Stimulated activated CD8-positive, alpha-beta memory T cell treated with anti-CD3 and anti-CD28 coated beads, Interleukin-12 subunit alpha, Interleukin-12 subunit beta, amount 100 ng/mL, for 4 hours (primary cell): Measurements from ENCODE around the gene PEX11B.

Experiments used
- DNase-seq: peaks from one replicate; pipeline ENCODE4 v3.0.0-alpha.2; 2020; ENCODE audit warnings: low read depth

The PEX11B gene

DNA sequence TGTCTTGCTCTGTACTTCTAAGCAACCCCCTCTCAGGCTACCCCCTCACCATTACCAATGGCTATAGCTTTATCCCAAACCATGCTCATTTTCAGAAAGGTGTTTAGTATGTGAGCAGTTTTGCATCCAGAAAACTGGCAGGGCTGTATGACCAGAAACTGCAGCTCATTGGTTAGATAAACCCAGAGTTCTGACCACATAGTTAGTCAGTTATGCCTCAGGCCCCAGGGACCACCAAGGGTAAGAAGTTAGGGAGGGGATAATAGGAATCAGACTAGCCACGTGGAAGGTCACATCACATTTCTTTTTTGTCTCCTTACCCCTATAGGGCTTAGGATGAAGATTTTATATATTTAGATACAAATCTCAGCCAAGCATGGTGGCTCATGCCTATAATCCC, 9.9 kb downstream of the PEX11B start:
- no peak for DNase-seq

DNA sequence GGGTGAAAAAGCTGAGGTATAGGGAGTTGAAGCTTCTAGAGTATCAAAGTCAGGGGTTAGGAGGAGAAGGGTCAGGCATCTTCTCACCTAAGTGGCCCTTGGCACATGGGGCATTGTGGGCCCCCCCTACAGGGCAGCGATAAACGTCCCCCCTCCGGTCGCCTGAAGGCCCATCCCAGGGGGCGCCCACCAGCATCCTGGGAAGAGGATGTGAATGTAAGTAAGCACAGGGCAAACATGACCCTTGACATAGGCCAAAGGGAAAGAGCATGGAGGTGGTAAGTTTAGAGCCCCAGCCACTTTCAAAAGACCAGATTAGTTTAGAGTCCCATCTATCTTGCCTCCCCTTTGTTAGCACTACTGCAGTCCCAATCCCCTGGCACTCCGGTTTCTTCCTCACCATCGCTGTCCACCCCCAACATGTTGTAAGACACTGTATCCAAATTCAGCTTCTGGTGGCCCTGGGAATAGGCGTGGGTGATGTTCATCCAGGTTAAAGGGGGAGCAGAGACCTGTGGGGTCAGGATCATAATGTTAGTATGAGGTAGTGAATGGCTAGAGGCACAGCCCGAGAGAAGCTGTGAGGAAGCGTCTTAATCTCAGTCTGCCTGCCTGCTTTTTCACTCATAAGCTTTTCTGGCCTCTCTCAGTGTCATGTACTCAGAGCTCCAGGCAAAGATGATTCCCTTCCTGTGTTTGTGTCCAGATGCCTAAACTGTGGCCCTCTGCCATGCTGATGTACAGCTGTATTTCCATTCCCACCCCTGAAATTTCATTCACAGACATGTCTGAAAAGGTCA, 11.4 kb downstream of the PEX11B start:
- no peak for DNase-seq

DNA sequence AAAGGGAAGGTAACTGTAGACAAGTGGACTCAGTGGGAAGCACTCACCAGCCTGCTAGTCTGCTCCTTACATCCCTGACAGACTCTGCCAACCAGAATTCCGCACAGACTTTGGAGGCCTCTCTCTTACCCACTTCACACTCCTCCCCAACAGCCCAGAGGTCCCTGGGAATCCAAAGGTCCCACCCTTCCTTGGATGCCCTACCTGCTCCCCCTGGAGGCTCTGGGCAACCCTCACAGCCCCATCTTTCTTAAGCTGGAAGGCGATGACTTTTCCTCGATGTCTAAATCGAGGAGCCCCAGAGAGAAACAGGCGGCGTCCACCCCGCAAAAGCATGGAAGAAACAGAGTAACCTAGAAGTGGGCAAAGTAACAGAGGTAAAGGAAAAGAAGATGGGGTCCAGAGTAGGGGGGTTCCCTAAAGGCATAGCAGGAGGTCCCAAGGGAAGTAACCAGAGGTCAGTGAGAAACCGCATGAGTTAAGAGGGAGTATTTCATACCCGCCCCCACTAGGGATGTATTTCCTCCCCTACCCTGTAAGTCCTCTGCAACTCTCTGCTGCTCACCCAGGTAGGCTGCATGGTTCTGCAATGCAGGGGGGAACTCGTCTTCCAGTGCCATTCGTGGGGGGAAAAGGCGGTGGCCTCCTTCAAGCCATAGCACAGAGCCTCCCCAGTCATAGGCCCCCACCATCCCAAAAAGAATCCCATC, 17.1 kb downstream of the PEX11B start:
- DNase-seq, result no peak

DNA sequence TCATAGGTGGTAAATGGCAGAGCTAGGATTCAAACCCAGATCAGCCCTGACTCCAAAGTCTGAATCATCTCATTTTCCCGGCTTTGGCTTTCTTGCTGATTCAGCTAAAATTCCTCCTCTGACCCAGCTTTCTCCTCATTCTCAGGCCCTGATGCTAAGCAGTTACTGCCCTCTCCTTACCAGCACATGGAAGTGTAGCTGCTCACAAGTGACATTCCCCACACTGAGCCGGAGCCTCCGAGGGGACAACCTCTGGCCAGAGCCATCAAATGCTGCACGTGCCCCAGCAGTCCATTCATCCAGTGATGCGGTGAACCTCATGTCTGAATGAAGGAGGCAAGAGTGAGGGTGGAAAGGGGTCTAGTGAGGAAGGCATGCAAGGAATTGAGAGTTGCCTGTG, 19.8 kb downstream of the PEX11B start:
- no peak for DNase-seq

DNA sequence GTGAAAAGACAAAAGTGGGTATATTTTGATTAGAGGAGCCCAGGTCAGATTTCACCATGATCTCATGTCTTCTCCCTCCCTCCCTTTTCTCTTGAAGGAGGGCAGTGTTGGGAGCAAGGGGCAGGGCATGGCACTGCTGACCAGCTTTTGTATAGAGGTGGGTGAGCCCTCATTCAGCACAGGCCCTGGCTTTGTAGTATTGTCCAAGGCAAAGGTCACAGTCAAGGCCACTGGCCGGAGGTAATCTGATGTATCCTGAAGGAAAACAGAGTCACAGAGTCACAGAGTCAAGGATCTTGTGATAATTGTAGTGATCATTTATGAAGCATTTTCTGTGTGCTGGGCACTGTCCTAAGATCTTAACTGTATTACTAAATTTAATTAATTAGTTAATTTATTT, 20.5 kb downstream of the PEX11B start:
- DNase-seq, result no peak

DNA sequence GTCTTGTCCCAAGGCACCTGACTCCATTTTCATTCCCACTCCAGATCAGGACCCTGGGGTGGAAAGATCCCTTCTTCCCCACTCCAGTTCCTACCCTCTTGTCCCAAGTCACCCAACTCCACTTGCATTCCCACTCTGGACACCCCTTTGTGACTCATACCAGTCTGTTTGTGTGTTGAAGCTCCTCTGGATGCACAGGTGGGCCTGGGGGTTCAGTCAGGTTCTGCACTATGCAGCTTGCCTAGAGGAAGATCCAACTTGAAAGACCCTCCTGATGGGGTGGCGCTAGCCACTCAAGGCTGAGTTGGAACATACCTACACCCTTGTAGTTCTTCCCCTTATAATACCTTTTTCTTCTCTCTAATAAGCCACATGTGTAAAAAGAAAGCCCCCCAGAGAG, 23.0 kb downstream of the PEX11B start:
- DNase-seq, result no peak

DNA sequence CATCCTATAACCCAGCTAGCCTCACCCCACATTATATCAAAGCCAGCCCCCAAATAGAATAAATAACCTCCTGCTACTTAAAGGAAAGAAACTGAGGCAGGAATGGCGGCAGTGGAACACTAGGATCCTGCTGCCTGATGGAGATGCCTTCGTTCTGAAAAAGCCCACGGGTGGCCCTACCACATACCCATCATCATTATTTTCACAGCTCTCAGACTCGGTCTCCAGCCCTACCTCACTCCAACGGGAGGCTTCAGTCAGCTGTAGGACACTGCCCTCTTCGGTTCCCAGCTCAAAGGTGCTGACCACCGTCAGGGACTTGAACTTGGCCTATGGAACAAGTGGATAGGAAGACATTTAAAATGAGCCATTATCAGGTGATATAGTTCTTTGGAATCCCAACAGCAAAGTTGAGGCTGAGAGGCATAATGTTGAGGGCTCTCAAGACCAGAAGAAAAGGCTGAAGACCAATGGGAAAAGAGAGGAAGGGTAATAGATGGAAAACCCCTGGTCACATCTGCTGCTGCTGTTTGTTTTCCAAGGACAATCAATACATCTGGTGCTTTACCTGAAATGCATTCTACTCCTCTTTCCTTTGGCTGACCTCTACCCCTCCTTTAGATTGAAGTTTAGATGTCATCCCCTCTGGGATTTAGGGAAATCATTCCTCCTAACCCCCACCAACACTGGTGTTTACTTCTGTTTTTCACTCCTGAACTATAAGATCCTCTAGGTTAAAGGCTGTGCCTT, 25.0 kb downstream of the PEX11B start:
- no peak for DNase-seq

DNA sequence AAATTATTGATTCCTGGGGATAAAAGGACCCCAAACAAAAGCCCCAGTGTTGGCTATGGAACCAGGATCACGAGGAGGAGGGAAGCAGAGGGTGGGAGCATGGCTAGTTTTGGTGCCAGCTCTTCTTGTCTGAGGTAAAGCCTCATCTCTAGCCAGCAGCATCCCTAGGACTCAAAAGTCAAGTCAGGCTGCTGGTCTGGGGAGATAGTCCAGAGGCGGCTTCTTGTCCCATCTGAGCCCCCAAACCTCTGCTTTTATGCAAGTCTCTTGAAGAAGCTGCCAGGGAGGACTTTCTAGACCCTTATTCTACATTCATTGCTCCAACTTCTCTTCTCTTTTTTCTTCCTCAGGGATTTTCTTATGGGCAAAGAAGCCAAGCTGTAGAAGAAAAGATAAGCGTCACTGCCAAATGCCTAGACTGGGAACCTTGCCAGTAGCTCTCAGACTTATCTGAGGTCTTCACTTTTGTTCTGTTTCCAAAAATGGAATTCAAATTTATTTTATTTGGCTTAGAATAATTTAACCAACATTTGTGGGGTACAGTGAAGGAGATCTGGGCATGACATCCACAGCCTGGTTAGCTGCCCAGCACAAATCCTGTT, 25.9 kb downstream of the PEX11B start:
- DNase-seq, result no peak

DNA sequence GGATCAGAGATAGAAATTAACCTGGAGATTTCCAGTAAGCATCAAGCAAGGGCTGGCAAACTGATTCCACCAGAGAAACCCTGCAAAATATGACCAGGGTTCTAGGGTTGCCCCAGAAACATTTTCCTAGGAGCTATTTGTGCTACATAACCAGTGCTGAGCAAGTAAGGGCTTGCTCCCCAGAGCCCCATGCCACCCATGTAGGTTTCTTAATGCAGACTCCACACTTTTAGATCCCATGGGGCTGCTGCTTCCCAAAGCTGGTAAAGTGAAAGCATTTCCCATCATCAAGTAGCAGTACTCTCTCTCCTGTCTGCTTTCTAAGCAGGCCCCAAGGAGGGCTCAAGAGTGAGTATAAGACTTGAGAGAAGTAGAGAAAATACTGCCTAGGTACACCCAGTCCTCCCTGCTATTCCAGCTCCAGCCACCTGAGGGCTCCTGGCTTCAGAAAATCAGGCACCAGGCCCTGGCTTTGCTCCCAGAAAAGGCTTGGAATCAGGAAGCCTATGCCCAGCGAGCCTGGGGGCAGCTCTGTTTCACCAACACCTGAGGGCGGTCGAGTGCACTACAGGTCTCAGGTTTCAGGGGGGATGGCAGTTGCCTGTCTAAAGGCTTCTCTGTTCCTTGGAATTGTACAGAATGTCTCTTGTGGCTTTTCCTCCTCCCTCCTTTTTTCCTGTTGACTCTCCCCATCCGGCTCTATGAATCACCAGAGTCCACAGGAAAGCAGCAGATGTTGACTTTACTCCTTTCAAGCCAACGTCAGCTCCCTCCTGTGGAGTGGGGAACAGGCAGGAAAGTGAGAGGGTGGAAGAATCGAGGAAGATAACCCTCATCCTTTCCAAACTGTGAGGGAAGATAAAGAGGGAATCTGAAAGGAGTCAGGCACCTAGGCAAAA, 26.7 kb downstream of the PEX11B start:
- no peak for DNase-seq

DNA sequence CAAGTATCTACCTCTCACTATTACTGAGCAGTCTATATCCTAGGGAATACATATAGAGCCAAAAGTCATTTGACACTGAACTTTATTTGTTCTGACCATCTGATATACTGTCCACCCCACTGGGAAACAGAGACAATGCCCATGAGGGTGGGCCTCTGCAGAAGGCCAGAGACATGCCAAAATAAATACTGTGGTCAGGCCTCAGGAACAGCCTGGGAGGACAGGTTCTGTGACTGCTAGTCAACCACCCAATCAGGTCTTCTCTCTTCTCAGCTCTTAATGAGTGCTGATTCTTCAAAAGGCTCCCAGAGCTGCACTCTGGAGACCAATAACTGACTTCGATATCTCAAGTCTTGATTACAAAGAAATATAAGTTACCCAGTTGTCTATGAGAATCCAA, 27.4 kb downstream of the PEX11B start:
- DNase-seq, result no peak

DNA sequence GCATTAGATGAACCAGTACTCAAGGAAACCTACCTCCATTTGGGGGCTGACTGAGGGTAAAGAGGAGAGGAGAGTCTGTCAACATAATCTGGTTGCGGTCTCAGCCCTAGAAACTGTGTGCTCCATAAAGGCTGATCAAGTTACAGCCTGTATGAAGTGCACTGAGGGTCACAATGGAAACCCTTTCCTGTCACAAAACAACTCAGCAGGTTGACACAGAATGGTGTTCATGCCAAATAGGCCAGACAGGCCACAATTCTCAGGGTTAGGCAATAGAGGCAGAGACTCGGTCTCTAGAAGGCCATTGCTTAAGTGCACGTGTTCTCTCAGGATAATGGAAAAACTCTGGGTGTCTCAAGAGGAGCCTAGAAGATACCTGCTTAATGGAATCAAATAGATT, 28.8 kb downstream of the PEX11B start:
- DNase-seq, result no peak

DNA sequence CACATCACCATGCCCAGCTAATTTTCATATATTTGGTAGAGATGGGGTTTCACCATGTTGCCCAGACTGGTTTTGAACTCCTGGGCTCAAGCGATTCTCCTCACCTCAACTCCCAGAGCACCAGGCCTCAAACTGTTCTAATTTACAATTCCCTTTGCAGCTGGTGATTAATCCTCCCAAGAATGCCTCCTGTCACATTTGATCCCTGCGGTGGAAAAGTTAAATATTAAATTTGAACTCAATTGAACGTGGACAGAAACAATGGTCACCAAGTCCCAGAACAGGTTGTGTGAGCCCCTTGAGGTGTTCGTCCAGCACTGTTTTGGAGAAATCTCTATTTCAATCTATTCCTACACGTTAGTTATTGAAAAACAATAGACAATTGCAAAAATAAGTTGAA, 30.9 kb downstream of the PEX11B start:
- no peak for DNase-seq

DNA sequence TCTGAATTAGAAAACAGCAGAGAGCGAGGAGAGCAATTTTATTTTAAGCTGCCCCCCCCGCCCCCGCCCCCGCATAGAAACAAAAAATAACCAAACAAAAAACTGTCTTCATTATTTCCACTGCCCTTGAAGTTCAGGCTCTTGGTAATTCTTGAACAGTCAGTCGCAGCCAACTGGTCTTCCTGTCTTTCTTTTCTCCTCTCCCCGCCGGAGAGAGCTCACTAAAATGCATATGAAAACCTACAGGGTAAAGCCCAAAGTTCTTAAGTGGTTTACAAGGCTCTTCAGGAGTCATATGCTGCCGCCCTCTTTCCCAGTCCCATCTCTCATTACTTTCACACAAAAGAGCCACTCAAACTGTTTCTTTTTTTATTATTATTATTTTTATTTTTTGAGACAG, 31.7 kb downstream of the PEX11B start:
- no peak for DNase-seq

DNA sequence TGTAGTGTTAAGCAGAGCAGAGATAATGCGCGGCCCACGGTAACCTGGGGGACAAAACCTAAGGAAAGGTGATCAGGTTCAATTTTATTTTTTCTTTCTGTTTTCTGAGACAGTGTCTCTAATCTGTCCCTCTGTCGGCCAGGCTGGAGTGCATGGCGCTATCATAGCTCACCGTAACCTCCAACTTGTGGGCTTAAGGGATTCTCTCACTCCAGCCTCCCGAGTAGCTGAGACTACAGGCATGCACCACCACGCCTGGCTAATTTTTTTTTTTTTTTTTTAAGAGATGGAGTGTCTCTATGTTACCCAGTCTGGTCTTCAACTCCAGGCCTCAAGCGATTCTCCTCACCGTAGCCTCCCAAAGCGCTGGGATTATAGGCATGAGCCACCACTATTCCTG, 32.1 kb downstream of the PEX11B start:
- DNase-seq, result no peak

DNA sequence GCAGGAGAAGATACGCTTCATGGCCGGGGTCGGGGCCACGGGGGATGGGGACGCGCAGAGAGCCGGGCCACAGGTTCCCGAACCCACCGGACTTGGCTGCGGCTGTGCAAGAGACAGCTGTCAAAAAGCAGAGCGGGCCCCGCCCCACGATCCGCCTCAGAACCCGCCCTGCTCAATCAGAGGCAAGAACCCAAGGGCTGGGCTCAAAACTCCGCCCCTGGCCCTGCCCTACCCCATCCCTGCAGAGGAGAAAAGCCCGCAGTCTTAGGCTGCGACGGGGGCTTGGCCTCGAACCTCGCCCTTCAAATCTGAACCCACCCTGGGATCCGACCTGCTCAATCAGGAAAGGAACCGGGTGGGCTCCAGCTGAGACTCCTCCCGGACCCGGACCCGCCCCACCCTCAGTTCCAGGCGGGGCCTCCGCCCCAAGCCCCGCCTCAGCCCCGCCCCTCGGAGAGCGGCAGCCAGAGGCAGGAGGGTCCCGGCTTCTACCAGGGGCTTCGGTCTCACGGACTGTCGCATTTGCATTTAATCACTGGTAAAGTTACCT, 32.7 kb downstream of the PEX11B start, which contains the start of gene ANKRD35:
ANKRD35 (minus strand) TSS at position 129 of the 550 bp plus-strand sequence; CDS start at position 21, 108 bp downstream.
- peak; percentile 76 for DNase-seq

DNA sequence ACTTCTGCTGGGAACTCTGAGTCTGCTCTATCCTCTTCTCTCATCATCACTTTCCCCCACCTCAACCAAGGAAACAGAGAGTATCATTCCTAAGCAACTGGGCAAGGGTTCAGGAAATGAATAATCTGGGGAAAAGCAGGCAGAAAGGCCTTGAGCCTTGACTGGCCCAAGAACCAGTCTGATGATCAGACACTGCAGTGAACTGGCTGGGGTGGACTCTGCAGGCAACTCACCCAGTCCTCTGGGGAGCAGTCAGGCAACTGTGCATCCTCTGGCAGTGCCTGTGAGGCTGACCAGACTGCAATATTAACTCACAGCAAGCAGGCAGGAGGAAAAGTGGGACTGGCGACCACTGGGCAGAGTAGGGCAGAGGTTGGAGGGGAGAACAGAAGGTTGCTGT, 33.8 kb downstream of the PEX11B start:
- DNase-seq, result no peak

DNA sequence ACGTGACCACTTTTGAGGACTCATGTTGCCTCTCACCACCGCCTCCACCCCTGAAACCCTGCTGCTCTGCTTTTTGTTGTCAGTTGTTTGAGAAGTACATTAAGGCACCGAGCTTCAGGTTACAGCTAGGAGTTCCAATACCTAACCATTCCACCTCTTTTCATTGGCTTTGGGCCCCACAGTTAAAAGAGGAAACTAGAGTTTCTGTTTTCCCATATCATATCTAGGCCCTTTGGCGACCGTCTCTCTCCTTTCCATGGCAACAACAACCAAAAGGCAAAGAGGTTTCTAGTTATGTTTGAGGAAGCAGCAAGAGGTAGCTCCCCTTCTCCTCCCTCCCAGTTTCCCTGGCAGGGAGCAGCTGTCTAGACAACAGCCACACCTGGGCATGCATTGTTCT, 38.7 kb downstream of the PEX11B start:
- DNase-seq, result no peak

DNA sequence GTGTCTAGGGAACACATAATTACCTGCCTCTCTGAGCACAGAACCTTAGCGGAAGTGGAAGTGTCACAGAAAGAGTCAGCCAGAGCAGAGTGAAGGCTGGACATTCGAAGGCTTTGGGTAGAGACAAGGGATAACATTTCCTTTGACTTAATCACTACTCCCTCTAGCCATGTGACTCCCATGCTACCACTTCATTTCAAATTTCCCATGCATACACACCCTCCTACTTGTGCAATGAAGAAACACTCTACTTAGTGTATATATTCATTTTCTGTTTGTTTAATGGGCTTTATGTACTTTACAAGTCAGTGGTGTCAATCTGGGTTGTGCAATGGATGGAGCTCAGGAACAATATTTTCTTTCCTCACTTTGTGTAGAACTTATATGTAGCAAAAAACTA, 39.8 kb downstream of the PEX11B start:
- DNase-seq, result no peak

DNA sequence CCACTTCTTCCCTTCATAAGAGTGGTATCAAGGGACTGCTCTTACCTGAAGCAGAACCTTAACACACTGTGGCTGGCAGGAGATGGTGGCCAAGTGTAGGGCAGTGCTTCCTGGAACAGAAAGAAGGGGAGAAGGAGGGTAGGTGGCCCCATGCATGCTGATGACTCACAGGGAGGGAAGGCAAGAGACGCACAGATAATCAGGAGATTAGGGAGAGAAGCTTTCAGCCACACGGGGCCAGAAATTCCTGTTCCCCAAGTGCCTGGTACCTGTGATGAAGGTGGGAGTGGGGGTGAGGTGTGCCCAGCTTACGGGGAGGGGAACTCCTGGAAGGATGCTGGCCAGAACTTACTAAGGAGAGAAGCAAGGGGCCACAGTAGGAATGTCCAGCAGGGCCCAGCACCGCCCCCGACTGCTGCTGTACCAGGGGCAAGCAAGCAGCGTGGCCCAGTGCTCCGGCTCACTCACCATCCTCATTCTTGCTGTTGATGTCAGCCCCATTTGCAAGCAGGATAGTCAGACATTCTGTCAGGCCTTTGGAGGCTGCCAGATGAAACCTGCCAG, 40.5 kb downstream of the PEX11B start:
- no peak for DNase-seq

DNA sequence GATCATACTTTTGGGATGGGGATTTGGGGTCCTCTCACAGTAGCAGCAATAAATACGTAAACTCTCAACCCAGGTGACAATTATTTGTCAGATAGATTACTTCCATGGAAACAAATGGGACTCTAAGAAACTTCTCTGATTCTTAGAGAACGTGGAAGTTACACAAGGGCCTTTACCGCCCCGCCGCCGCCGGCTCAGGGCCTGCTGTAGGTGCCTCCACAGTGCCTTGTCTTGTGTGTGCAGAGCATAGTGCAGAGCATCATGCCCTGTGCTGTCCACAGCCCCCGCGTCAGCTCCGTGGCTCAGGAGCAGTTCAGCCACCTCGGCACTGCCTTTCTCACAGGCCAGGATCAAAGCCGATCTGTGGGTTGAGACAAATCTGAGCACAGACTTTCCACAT, 43.9 kb downstream of the PEX11B start:
- no peak for DNase-seq
